ENCODE data around the gene N4BP2L1.

The N4BP2L1 gene

GRCh38 chr13:32427852-32428580 is at the start of gene N4BP2L1:
Gene N4BP2L1 (minus strand): TSS chr13:32428130. CDS start chr13:32428082, 48 bp downstream.
- DNase-seq (ENCODE audit: low read depth in 2 of 2) = peak; percentile 79 to 80

- no peak for DNase-seq (ENCODE audit: low read depth in 2 of 2)
These were observed 49.0 kb upstream of the N4BP2L1 start for GRCh38 chr13:32476892-32477291.

- no peak for DNase-seq (ENCODE audit: low read depth in 2 of 2)
These were observed 48.2 kb upstream of the N4BP2L1 start for GRCh38 chr13:32476021-32476731.

- DNase-seq (ENCODE audit: low read depth in 2 of 2) = no peak
These were observed 47.3 kb upstream of the N4BP2L1 start for GRCh38 chr13:32474999-32475792.

- DNase-seq (ENCODE audit: low read depth in 2 of 2) = no peak
These were observed 45.7 kb upstream of the N4BP2L1 start for GRCh38 chr13:32473650-32474049.

GRCh38 chr13:32472194-32472621 is 44.3 kb upstream of the N4BP2L1 start:
- DNase-seq (ENCODE audit: low read depth in 2 of 2) = no peak

GRCh38 chr13:32471187-32471922 is 43.4 kb upstream of the N4BP2L1 start:
- DNase-seq (ENCODE audit: low read depth in 2 of 2) = no peak

GRCh38 chr13:32468502-32469142 is 40.7 kb upstream of the N4BP2L1 start:
- DNase-seq (ENCODE audit: low read depth in 2 of 2) = no peak

- no peak for DNase-seq (ENCODE audit: low read depth in 2 of 2)
These were observed 28.7 kb upstream of the N4BP2L1 start for GRCh38 chr13:32456591-32456990.

GRCh38 chr13:32455594-32455903 is 27.6 kb upstream of the N4BP2L1 start:
- no peak for DNase-seq (ENCODE audit: low read depth in 2 of 2)

- no peak for DNase-seq (ENCODE audit: low read depth in 2 of 2)
These were observed 27.1 kb upstream of the N4BP2L1 start for GRCh38 chr13:32454886-32455593.

GRCh38 chr13:32453981-32454380 is 26.1 kb upstream of the N4BP2L1 start:
- DNase-seq (ENCODE audit: low read depth in 2 of 2) = no peak

- no peak for DNase-seq (ENCODE audit: low read depth in 2 of 2)
These were observed 21.0 kb upstream of the N4BP2L1 start for GRCh38 chr13:32448972-32449371.

- no peak for DNase-seq (ENCODE audit: low read depth in 2 of 2)
These were observed 20.1 kb upstream of the N4BP2L1 start for GRCh38 chr13:32447894-32448623.

- no peak for DNase-seq (ENCODE audit: low read depth in 2 of 2)
These were observed 19.0 kb upstream of the N4BP2L1 start for GRCh38 chr13:32446773-32447465.

GRCh38 chr13:32446220-32446619 is 18.3 kb upstream of the N4BP2L1 start:
- no peak for DNase-seq (ENCODE audit: low read depth in 2 of 2)

- no peak for DNase-seq (ENCODE audit: low read depth in 2 of 2)
These were observed 17.5 kb upstream of the N4BP2L1 start for GRCh38 chr13:32445461-32445860.

GRCh38 chr13:32443111-32443510 is 15.2 kb upstream of the N4BP2L1 start:
- DNase-seq (ENCODE audit: low read depth in 2 of 2) = peak in 1 of 2 donors; percentile 9

- no peak for DNase-seq (ENCODE audit: low read depth in 2 of 2)
These were observed 10.9 kb upstream of the N4BP2L1 start for GRCh38 chr13:32438871-32439270.

All from stimulated activated CD4-positive, alpha-beta T cell treated with anti-CD3 and anti-CD28 coated beads, Interleukin-1b, Interleukin-23, amount 100 ng/mL, for 4 hours (primary cell).